ENCODE results near the gene ACR.
"Not testable (repeated sequence)": the region's sequence is repeated elsewhere in the genome, so short reads cannot be mapped to it uniquely, and the experiment has no call there.

GRCh38 chr22:50780244-50780643 is 42.2 kb downstream of the ACR start:
- not testable (repeated sequence) for TF ChIP-seq EGR1 (IDR thresholded peaks at IDR 0.05; ENCODE audit: low read depth in 2 of 2); MAX (IDR thresholded peaks at IDR 0.05); REST (IDR thresholded peaks at IDR 0.05); JUND (IDR thresholded peaks at IDR 0.05)
- TF ChIP-seq, protein P1, sequence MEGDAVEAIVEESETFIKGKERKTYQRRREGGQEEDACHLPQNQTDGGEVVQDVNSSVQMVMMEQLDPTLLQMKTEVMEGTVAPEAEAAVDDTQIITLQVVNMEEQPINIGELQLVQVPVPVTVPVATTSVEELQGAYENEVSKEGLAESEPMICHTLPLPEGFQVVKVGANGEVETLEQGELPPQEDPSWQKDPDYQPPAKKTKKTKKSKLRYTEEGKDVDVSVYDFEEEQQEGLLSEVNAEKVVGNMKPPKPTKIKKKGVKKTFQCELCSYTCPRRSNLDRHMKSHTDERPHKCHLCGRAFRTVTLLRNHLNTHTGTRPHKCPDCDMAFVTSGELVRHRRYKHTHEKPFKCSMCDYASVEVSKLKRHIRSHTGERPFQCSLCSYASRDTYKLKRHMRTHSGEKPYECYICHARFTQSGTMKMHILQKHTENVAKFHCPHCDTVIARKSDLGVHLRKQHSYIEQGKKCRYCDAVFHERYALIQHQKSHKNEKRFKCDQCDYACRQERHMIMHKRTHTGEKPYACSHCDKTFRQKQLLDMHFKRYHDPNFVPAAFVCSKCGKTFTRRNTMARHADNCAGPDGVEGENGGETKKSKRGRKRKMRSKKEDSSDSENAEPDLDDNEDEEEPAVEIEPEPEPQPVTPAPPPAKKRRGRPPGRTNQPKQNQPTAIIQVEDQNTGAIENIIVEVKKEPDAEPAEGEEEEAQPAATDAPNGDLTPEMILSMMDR (IDR thresholded peaks at IDR 0.05; ENCODE audit: low read depth, low read length, missing input control): not testable (repeated sequence)

All from liver (tissue), 3 donors.